HFFc6 (cell line): ENCODE data around the gene CLIC3. TPM values are rescaled to one million over a fixed set of nuclear protein-coding genes. Genes with fewer than 3 reads are reported as not detected.

Experiments used
- DNase-seq: peaks from one replicate; pipeline ENCODE4 v3.0.0-alpha.2; 2018
- H3K27ac Mint-ChIP-seq: 2 replicates; pipeline ENCODE4 v1.8.0; 2020; ENCODE audit warnings: mild to moderate bottlenecking, mixed read lengths
- H3K27me3 Mint-ChIP-seq: 2 replicates; pipeline ENCODE4 v1.8.0; 2021; ENCODE audit warnings: mild to moderate bottlenecking, moderate library complexity, mixed read lengths; ENCODE audit not compliant: insufficient read depth
- H3K36me3 Mint-ChIP-seq: 2 replicates; pipeline ENCODE4 v1.8.0; 2021; ENCODE audit warnings: low read depth, mixed read lengths
- H3K4me1 Mint-ChIP-seq: 2 replicates; pipeline ENCODE4 v1.8.0; 2020; ENCODE audit warnings: low read depth, mixed read lengths
- H3K4me3 Mint-ChIP-seq: 2 replicates; pipeline ENCODE4 v1.8.0; 2020; ENCODE audit warnings: mild to moderate bottlenecking, moderate library complexity, mixed read lengths
- H3K9me3 Mint-ChIP-seq: 2 replicates; pipeline ENCODE4 v1.8.0; 2020; ENCODE audit warnings: mild to moderate bottlenecking, mixed read lengths
- total RNA-seq, 6 experiments: library from RNA; stranded (reverse); fragmentation: NEBNext Ultra II Directional; extraction: Animal tissue kit (Norgen Biotek cat#: 25700); gene quantifications; 2 replicates in 1 of 6; 3 replicates in 5 of 6; pipeline ENCODE4 v1.2.3, GENCODE V29; 2021
- TF ChIP-seq, protein P1 (sequence below): fragments of 200-600 bp; sonication (generic); IDR thresholded peaks from 2 replicates; pipeline ENCODE4 v1.5.0; 2021; ENCODE audit warnings: antibody characterized with exemption, mild to moderate bottlenecking

Gene CLIC3
- total RNA-seq, 6 experiments from 2014 or later: 2.7 to 14.6 (median 4.0) TPM

DNA sequence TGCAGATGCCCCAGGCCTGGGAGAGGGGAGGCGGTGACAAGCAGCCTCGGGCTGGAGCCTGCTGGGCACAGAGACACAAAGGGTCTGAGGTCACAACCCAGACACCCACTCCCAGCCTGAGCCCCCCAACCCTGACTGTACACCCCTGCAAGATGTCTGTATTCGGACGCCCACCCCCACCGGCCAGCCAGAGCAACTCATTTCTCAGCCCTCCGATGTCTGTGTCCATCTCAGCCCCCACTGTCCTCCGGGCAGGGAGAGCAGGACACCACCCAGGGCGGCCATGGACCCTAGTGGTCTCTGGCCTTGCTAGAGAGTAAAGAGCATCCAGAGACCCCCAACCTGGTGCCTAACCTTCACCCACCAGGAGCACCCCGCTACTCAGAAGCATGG is 40.4 kb downstream of the CLIC3 start:
- no peaks in the 10 kb centered on the region for H3K4me1 Mint-ChIP-seq
- H3K4me3 Mint-ChIP-seq: no peak overlapping the region
- H3K27me3 Mint-ChIP-seq: peaks cover 4% of the 10 kb centered on the region
- H3K9me3 Mint-ChIP-seq: peaks cover 8% of the 10 kb centered on the region; the same call in 1 of the 2 replicates
- H3K27ac Mint-ChIP-seq: no peak overlapping the region
- TF ChIP-seq, protein P1, sequence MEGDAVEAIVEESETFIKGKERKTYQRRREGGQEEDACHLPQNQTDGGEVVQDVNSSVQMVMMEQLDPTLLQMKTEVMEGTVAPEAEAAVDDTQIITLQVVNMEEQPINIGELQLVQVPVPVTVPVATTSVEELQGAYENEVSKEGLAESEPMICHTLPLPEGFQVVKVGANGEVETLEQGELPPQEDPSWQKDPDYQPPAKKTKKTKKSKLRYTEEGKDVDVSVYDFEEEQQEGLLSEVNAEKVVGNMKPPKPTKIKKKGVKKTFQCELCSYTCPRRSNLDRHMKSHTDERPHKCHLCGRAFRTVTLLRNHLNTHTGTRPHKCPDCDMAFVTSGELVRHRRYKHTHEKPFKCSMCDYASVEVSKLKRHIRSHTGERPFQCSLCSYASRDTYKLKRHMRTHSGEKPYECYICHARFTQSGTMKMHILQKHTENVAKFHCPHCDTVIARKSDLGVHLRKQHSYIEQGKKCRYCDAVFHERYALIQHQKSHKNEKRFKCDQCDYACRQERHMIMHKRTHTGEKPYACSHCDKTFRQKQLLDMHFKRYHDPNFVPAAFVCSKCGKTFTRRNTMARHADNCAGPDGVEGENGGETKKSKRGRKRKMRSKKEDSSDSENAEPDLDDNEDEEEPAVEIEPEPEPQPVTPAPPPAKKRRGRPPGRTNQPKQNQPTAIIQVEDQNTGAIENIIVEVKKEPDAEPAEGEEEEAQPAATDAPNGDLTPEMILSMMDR: no peak
- DNase-seq: no peak
- H3K36me3 Mint-ChIP-seq: no peaks in the 10 kb centered on the region

- Mint-ChIP-seq H3K27ac (no peak overlapping the region), H3K36me3 (no peaks in the 10 kb centered on the region), H3K9me3 (peaks cover 8% of the 10 kb centered on the region; the same call in 1 of the 2 replicates), H3K27me3 (peaks cover 4% of the 10 kb centered on the region), H3K4me1 (no peaks in the 10 kb centered on the region), H3K4me3 (no peak overlapping the region)
- TF ChIP-seq, protein P1: no peak
- DNase-seq: no peak
Observed at GRCh38 chr9:136955202-136955942, 41.0 kb downstream of the CLIC3 start.

DNA sequence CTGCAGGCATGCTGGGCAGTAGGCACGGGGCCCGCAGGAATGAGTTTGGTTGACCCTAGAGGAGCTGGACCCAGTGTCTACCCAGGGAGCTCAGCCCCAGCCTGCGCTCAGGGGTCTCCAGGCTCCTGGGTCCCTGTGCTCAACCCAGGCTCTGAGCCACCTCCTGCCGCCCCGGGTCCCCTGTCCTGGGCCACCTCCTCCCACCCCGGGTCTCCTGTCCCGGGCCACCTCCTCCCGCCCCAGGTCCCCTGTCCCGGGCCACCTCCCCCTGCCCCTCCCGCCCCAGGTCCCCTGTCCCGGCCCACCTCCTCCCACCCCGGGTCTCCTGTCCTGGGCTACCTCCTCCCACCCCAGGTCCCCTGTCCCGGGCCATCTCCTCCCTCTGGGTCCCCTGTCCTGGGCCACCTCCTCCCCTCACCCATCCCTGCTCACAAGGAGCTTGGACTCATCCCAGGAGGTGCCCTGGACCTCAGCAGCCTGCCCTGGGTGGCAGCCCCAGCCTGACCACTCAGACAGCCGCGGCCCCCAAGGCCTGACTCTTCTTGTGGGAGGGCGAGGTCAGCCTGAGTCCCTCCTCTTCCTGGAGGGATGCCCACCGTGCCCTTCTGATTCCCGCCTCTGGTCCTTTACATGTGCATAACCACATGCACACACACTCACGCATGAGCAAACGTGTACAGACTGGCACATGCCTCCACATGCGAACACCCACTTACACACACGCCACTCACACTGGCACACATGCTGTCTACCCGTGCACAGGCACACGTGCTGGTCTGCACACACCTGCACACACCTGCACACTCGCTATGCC is 41.9 kb downstream of the CLIC3 start:
- Mint-ChIP-seq H3K27me3 (peaks cover 4% of the 10 kb centered on the region), H3K4me1 (no peaks in the 10 kb centered on the region), H3K36me3 (no peaks in the 10 kb centered on the region), H3K9me3 (peaks cover 8% of the 10 kb centered on the region; the same call in 1 of the 2 replicates), H3K27ac (no peak overlapping the region), H3K4me3 (no peak overlapping the region)
- TF ChIP-seq, protein P1: no peak
- DNase-seq: no peak

DNA sequence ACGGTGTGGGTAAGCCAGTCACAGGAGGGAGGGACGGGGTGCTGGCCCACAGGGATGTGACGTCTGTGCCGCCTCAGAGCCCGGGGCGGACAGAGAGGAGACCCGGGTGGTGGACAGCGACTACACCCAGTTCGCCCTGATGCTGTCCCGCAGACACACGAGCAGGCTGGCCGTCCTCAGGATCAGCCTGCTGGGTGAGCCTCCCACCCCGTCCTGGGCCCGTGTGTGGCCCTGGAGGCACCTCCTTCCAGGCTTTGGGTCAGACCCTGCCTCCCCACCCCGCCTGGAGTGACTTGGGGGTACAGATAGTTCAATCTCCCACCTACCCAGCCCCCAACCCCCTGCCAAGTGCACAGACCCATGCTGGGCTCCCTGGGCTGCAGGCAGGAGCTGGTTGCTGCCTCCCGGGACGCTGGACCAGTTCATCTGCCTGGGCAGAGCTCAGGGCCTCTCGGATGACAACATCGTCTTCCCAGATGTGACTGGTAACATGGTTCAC is 42.5 kb downstream of the CLIC3 start:
- DNase-seq: no peak
- Mint-ChIP-seq H3K4me1 (no peaks in the 10 kb centered on the region), H3K9me3 (peaks cover 8% of the 10 kb centered on the region; the same call in 1 of the 2 replicates), H3K4me3 (no peak overlapping the region), H3K27me3 (peaks cover 4% of the 10 kb centered on the region), H3K36me3 (no peaks in the 10 kb centered on the region), H3K27ac (no peak overlapping the region)
- TF ChIP-seq, protein P1: no peak

- no peaks in the 10 kb centered on the region for H3K36me3 Mint-ChIP-seq
- DNase-seq: no peak
- TF ChIP-seq, protein P1: no peak
- peaks cover 8% of the 10 kb centered on the region; the same call in 1 of the 2 replicates for H3K9me3 Mint-ChIP-seq
- H3K4me3 Mint-ChIP-seq: no peak overlapping the region
- H3K27me3 Mint-ChIP-seq: peaks cover 6% of the 10 kb centered on the region
- peaks cover 2% of the 10 kb centered on the region; the same call in 1 of the 2 replicates for H3K4me1 Mint-ChIP-seq
- H3K27ac Mint-ChIP-seq: no peak overlapping the region
Observed at GRCh38 chr9:136952876-136953770, 43.2 kb downstream of the CLIC3 start.
